A673 (cell line): ENCODE results near the gene SMIM21. TPM values are rescaled to one million over a fixed set of nuclear protein-coding genes. Genes with fewer than 3 reads are reported as not detected.

ENCODE experiments used
- BruUV-seq: library from RNA; stranded (reverse); fragments of 400-500 nt; replicated peaks from 2 replicates; lab custom pipeline; 2021; lab: Mats Ljungman, UMichigan
- CTCF ChIA-PET: fragments of 300-600 bp; sonication (Branson Sonifier 250); formaldehyde crosslinking; loops from one replicate; lab custom pipeline; 2022; ENCODE audit warnings: antibody characterized with exemption; lab: Charles Lee
- POLR2A ChIA-PET: fragments of 300-600 bp; sonication (Branson Sonifier 250); formaldehyde crosslinking; loops from one replicate; lab custom pipeline; 2022; ENCODE audit warnings: antibody characterized with exemption; ENCODE audit not compliant: low non-redundant PET; lab: Charles Lee
- DNase-seq: peaks from one replicate; pipeline ENCODE4 v3.0.0-alpha.2; 2015; ENCODE audit warnings: low spot score
- H3K27ac ChIP-seq: fragments of 200-600 bp; sonication (generic); 2 replicates; pipeline ENCODE4 v1.5.1; 2016; ENCODE audit warnings: mixed run types, low read depth, mild to moderate bottlenecking, mixed read lengths, antibody characterized with exemption, low read length; ENCODE audit not compliant: poor library complexity, severe bottlenecking
- H3K27me3 ChIP-seq: fragments of 200-600 bp; sonication (generic); replicated peaks from 2 replicates; pipeline ENCODE4 v1.6.1; 2017; ENCODE audit warnings: mixed run types, low read depth, mild to moderate bottlenecking, mixed read lengths, antibody characterized with exemption, low read length; ENCODE audit not compliant: insufficient read depth, poor library complexity
- H3K36me3 ChIP-seq: fragments of 200-600 bp; sonication (generic); 2 replicates; pipeline ENCODE4 v1.6.1; 2016; ENCODE audit warnings: mixed run types, mild to moderate bottlenecking, mixed read lengths, antibody characterized with exemption, low read length; ENCODE audit not compliant: insufficient read depth, poor library complexity, severe bottlenecking
- H3K4me1 ChIP-seq: fragments of 200-600 bp; sonication (generic); 2 replicates; pipeline ENCODE4 v1.6.1; 2017; ENCODE audit warnings: mixed run types, mild to moderate bottlenecking, mixed read lengths, antibody characterized with exemption, low read length; ENCODE audit not compliant: insufficient read depth, poor library complexity, severe bottlenecking
- H3K4me3 ChIP-seq: fragments of 200-600 bp; sonication (generic); 2 replicates; pipeline ENCODE4 v1.5.1; 2016; ENCODE audit warnings: low read depth, mixed run types, mild to moderate bottlenecking, mixed read lengths, low read length; ENCODE audit not compliant: poor library complexity, severe bottlenecking
- H3K9me3 ChIP-seq: fragments of 200-600 bp; sonication (generic); 2 replicates; pipeline ENCODE4 v1.6.1; 2016; ENCODE audit warnings: mixed run types, low read depth, mild to moderate bottlenecking, mixed read lengths, antibody characterized with exemption, low read length; ENCODE audit not compliant: poor library complexity, severe bottlenecking
- CTCF ChIP-seq: fragments of 300-800, 200-600 bp; sonication (generic); conservative IDR thresholded peaks from 2 replicates; pipeline ENCODE4 v1.5.1; 2017; ENCODE audit warnings: low read depth, mild to moderate bottlenecking, antibody characterized with exemption, low read length, moderate library complexity, mixed read lengths
- EZH2 ChIP-seq: fragments of 200-600 bp; sonication (generic); IDR thresholded peaks from 2 replicates; pipeline ENCODE4 v1.6.1; 2017; ENCODE audit warnings: borderline replicate concordance, low read depth, mild to moderate bottlenecking, mixed read lengths, antibody characterized with exemption, low read length; ENCODE audit not compliant: poor library complexity, severe bottlenecking
- intact Hi-C: fragments of 100-400 bp; cut with micrococcal nuclease; formaldehyde crosslinking; loops from one replicate; pipeline ENCODE4 v1.10.0; 2022; ENCODE audit not compliant: unreplicated experiment
- total RNA-seq: library from RNA; stranded (reverse); gene quantifications from 2 replicates; pipeline ENCODE4 v1.2.3, GENCODE V29; 2021

The SMIM21 gene
- total RNA-seq, 1 experiment from 2014 or later, result not detected

- intact Hi-C loops, result no loop called here
- Histone ChIP-seq H3K9me3 (no peaks in the 10 kb centered on the region), H3K4me1 (no peaks in the 10 kb centered on the region), H3K4me3 (no peak overlapping the region), H3K27ac (no peak overlapping the region), H3K27me3 (no peaks in the 10 kb centered on the region), H3K36me3 (no peaks in the 10 kb centered on the region)
- DNase-seq, result no peak
- no TSS peak for BruUV-seq
- CTCF ChIA-PET, result no interaction called here
- POLR2A ChIA-PET, result no interaction called here
- TF ChIP-seq EZH2, result no peak
Measured at GRCh38 chr18:75422341-75422910, 5.1 kb downstream of the SMIM21 start.

- no peaks in the 10 kb centered on the region for H3K4me1 ChIP-seq
- no TSS peak for BruUV-seq
- no peak overlapping the region for H3K27ac ChIP-seq
- intact Hi-C loops, result no loop called here
- DNase-seq, result no peak
- ChIA-PET CTCF (no interaction called here), POLR2A (no interaction called here)
- TF ChIP-seq EZH2 (no peak), CTCF (no peak)
- H3K36me3 ChIP-seq, result no peaks in the 10 kb centered on the region
- no peaks in the 10 kb centered on the region for H3K9me3 ChIP-seq
- no peak overlapping the region for H3K4me3 ChIP-seq
- no peaks in the 10 kb centered on the region for H3K27me3 ChIP-seq
Measured at GRCh38 chr18:75421656-75422055, 5.8 kb downstream of the SMIM21 start.

GRCh38 chr18:75418293-75419005 lies 9.1 kb downstream of the SMIM21 start:
- no peak overlapping the region for H3K27ac ChIP-seq
- no peaks in the 10 kb centered on the region for H3K4me1 ChIP-seq
- intact Hi-C loops, result loop anchor here (1.0 kb wide), 1 partner anchor 9 kb away; no protein-coding TSS in a partner anchor
- POLR2A ChIA-PET, result no interaction called here
- no peaks in the 10 kb centered on the region for H3K27me3 ChIP-seq
- no peaks in the 10 kb centered on the region for H3K9me3 ChIP-seq
- H3K4me3 ChIP-seq, result no peak overlapping the region
- no peak for TF ChIP-seq CTCF
- TF ChIP-seq EZH2, result no peak
- H3K36me3 ChIP-seq, result no peaks in the 10 kb centered on the region
- no TSS peak for BruUV-seq
- CTCF ChIA-PET, result no interaction called here
- DNase-seq, result no peak

- BruUV-seq, result no TSS peak
- ChIA-PET CTCF (no interaction called here), POLR2A (no interaction called here)
- Histone ChIP-seq H3K36me3 (no peaks in the 10 kb centered on the region), H3K9me3 (no peaks in the 10 kb centered on the region), H3K27me3 (no peaks in the 10 kb centered on the region), H3K4me3 (no peak overlapping the region), H3K4me1 (no peaks in the 10 kb centered on the region), H3K27ac (no peak overlapping the region)
- intact Hi-C loops, result no loop called here
- DNase-seq, result no peak
- TF ChIP-seq EZH2 (no peak), CTCF (no peak)
Measured at GRCh38 chr18:75410611-75411010, 16.9 kb downstream of the SMIM21 start.
